Left ventricle myocardium inferior (tissue), 1 donor: ENCODE measurements around the gene PPP1R15B. TPM values are rescaled to one million over a fixed set of nuclear protein-coding genes. Genes with fewer than 3 reads are reported as not detected.
A peak's percentile ranks its signal among the peaks of the same experiment; 100 is the strongest.

Experiments
- DNase-seq: peaks from one replicate; pipeline ENCODE4 v3.0.0-alpha.2; 2020
- H3K27ac ChIP-seq: fragments of 200-600 bp; replicated peaks from 2 replicates; pipeline ENCODE4 v1.8.0; 2021
- H3K27me3 ChIP-seq: fragments of 200-600 bp; 2 replicates; pipeline ENCODE4 v1.8.0; 2021; ENCODE audit warnings: low read depth
- H3K36me3 ChIP-seq: fragments of 200-600 bp; 2 replicates; pipeline ENCODE4 v1.8.0; 2021
- H3K4me1 ChIP-seq: fragments of 200-600 bp; 2 replicates; pipeline ENCODE4 v1.8.0; 2021
- H3K4me3 ChIP-seq: fragments of 200-600 bp; 2 replicates; pipeline ENCODE4 v1.8.0; 2021; ENCODE audit warnings: mild to moderate bottlenecking, moderate library complexity
- H3K9me3 ChIP-seq: fragments of 200-600 bp; replicated peaks from 2 replicates; pipeline ENCODE4 v1.8.0; 2021
- CTCF ChIP-seq: fragments of 200-600 bp; IDR thresholded peaks from 2 replicates; pipeline ENCODE4 v1.8.0; 2021; ENCODE audit warnings: antibody characterized with exemption, mild to moderate bottlenecking, borderline replicate concordance
- intact Hi-C: fragments of 100-400 bp; cut with micrococcal nuclease; formaldehyde crosslinking; loops from one replicate; pipeline ENCODE4 v1.11.0; 2022
- total RNA-seq: library from RNA; stranded (reverse); fragmentation: NEBNext Ultra II Directional; extraction: Animal tissue kit (Norgen Biotek cat#: 25700); gene quantifications from one replicate; pipeline ENCODE4 v1.2.1, GENCODE V29; 2021
- donor health status: DM: no; HTN: yes; CAD: no; lungs with severe emphysema.

Gene PPP1R15B
- total RNA-seq, 1 donor from 2014 or later = 20.5 TPM

- intact Hi-C loops = loop anchor here (5.0 kb wide), 1 partner anchor 153 kb away; no protein-coding TSS in a partner anchor
- H3K9me3 ChIP-seq = no peaks in the 10 kb centered on the region
- no peaks in the 10 kb centered on the region for H3K27me3 ChIP-seq
- no peaks in the 10 kb centered on the region for H3K36me3 ChIP-seq
- DNase-seq = no peak
- TF ChIP-seq CTCF = no peak
- peak overlapping the region; percentile 33 for H3K27ac ChIP-seq
- H3K4me1 ChIP-seq = peaks cover 68% of the 10 kb centered on the region
- no peak overlapping the region for H3K4me3 ChIP-seq
Observed at GRCh38 chr1:204360314-204360713, 51.3 kb downstream of the PPP1R15B start.

- peak; percentile 42 for TF ChIP-seq CTCF
- peak within 1 kb of the TSS; percentile 43 for H3K4me3 ChIP-seq
- H3K9me3 ChIP-seq = no peaks in the 10 kb centered on the region
- no peaks in the 10 kb centered on the region for H3K27me3 ChIP-seq
- no peaks in the 10 kb centered on the region for H3K36me3 ChIP-seq
- DNase-seq = peak; percentile 65
- H3K27ac ChIP-seq = peak within 1 kb of the TSS; percentile 33
- intact Hi-C loops = loop anchor here (5.0 kb wide), 1 partner anchor 152 kb away; no protein-coding TSS in a partner anchor
- peaks cover 68% of the 10 kb centered on the region for H3K4me1 ChIP-seq
Observed at GRCh38 chr1:204359474-204360255, 52.0 kb downstream of the PPP1R15B start, which contains the start of gene PLEKHA6. TSS of gene PLEKHA6 (minus strand) at chr1:204359929. CDS start at chr1:204273727, 86,202 bp downstream.

- Histone ChIP-seq H3K36me3 (no peaks in the 10 kb centered on the region), H3K27me3 (no peaks in the 10 kb centered on the region), H3K27ac (peak overlapping the region; percentile 33), H3K4me3 (peak overlapping the region; percentile 43), H3K4me1 (peaks cover 67% of the 10 kb centered on the region), H3K9me3 (no peaks in the 10 kb centered on the region)
- DNase-seq = no peak
- intact Hi-C loops = no loop called here
- TF ChIP-seq CTCF = no peak
Observed at GRCh38 chr1:204359131-204359473, 52.5 kb downstream of the PPP1R15B start.

GRCh38 chr1:204358605-204359004 lies 53.0 kb downstream of the PPP1R15B start:
- Histone ChIP-seq H3K36me3 (no peaks in the 10 kb centered on the region), H3K27ac (peak overlapping the region; percentile 65), H3K27me3 (no peaks in the 10 kb centered on the region), H3K4me1 (peaks cover 62% of the 10 kb centered on the region), H3K9me3 (no peaks in the 10 kb centered on the region), H3K4me3 (peak overlapping the region; percentile 43)
- DNase-seq = no peak
- intact Hi-C loops = no loop called here
- no peak for TF ChIP-seq CTCF

- H3K27me3 ChIP-seq = no peaks in the 10 kb centered on the region
- intact Hi-C loops = no loop called here
- TF ChIP-seq CTCF = no peak
- peaks cover 54% of the 10 kb centered on the region for H3K4me1 ChIP-seq
- no peaks in the 10 kb centered on the region for H3K9me3 ChIP-seq
- no peak overlapping the region for H3K4me3 ChIP-seq
- peak; percentile 44 for DNase-seq
- no peaks in the 10 kb centered on the region for H3K36me3 ChIP-seq
- H3K27ac ChIP-seq = peak overlapping the region; percentile 65
Observed at GRCh38 chr1:204357551-204358490, 53.8 kb downstream of the PPP1R15B start.
